ENCODE measurements around the gene MBOAT7.

DNA sequence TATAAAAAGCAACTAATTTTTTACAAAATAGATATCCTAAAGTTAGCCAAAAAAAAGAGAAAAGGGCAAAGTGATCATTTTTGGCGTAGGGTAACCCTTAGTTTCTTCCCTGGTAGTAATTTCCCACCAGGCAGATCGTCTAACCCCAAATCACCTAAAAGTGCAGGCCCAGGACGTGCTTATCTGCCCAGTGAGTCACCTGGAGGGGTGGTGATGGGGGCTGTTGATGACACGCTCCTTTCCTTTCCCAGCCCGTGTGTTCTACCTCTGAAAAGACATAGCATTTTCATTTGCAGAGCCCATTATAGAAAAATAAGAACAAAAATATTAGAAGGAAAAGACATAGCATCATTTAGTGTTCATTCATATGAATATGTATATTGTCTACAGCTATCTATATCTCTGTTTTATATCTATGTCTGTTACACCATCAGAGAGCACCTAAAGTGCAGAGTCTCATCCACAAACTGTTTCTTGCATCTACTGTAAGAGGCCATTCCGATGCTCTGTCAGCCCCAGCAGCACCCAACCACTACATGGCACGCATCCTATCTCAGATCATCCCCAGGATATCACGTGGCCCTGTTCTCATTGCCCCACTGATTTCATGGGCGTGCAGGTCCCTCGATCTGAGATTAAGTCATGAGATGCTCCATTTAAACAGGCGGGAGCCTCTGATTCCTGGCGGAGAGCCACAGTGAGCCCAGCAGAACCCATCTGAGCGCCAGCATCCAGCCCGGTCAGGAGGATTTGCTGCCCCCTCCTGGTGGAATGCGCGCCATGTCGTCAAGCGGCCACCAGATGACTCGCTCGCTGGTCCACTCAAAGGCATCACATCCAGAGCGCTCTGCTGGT is 41.9 kb upstream of the MBOAT7 start:
- no peak for TF ChIP-seq EZH2 (IDR thresholded peaks at IDR 0.05; ENCODE audit: insufficient read depth, poor library complexity, severe bottlenecking)
- no peak for TF ChIP-seq EZH2phosphoT487 (IDR thresholded peaks at IDR 0.05; ENCODE audit: insufficient read depth, low read depth)

Data from GM23248 (cell line).